Prostate gland (tissue), 2 donors: Measurements from ENCODE around the gene EXOC2.

Source experiments
- POLR2A ChIP-seq: fragments of 450-650 bp; IDR thresholded peaks from one replicate; pipeline ENCODE4 v1.6.1; 2016; ENCODE audit warnings: antibody characterized with exemption, mild to moderate bottlenecking
- TF ChIP-seq, protein P1 (sequence below), 4 experiments: fragments of 200-600 bp in 2 of 4; fragments of 450-650 bp in 2 of 4; sonication (generic) in 2 of 4; IDR thresholded peaks; 1 replicate in 3 of 4; 2 replicates in 1 of 4; pipeline ENCODE4 v1.5.1; 2016 to 2019; ENCODE audit warnings: antibody characterized with exemption in 4 of 4, mild to moderate bottlenecking in 2 of 4, moderate library complexity in 2 of 4

GRCh38 chr6:549906-550305 lies 143.0 kb downstream of the EXOC2 start:
- TF ChIP-seq, protein P1, sequence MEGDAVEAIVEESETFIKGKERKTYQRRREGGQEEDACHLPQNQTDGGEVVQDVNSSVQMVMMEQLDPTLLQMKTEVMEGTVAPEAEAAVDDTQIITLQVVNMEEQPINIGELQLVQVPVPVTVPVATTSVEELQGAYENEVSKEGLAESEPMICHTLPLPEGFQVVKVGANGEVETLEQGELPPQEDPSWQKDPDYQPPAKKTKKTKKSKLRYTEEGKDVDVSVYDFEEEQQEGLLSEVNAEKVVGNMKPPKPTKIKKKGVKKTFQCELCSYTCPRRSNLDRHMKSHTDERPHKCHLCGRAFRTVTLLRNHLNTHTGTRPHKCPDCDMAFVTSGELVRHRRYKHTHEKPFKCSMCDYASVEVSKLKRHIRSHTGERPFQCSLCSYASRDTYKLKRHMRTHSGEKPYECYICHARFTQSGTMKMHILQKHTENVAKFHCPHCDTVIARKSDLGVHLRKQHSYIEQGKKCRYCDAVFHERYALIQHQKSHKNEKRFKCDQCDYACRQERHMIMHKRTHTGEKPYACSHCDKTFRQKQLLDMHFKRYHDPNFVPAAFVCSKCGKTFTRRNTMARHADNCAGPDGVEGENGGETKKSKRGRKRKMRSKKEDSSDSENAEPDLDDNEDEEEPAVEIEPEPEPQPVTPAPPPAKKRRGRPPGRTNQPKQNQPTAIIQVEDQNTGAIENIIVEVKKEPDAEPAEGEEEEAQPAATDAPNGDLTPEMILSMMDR (IDR thresholded peaks at IDR 0.05), result no peak
- no peak for TF ChIP-seq POLR2A
